Mucosa of descending colon (tissue), 3 donors: ENCODE results near the gene MEGF11. TPM values are rescaled to one million over a fixed set of nuclear protein-coding genes. Genes with fewer than 3 reads are reported as not detected.
A peak's percentile ranks its signal among the peaks of the same experiment; 100 is the strongest.

Source experiments
- ATAC-seq: fragments of 200-7000 bp; cut with Tn5 transposase; one replicate; pipeline ENCODE4 v1.9.1; 2020; ENCODE audit warnings: mild to moderate bottlenecking, moderate library complexity
- DNase-seq, 3 donors: peaks; one replicate each; pipeline ENCODE4 v3.0.0-alpha.2; 2020
- H3K36me3 ChIP-seq: fragments of 200-600 bp; one replicate; pipeline ENCODE4 v1.8.0; 2021; ENCODE audit warnings: low read depth, mild to moderate bottlenecking
- H3K4me1 ChIP-seq: fragments of 200-600 bp; one replicate; pipeline ENCODE4 v1.8.0; 2021; ENCODE audit warnings: low read depth, mild to moderate bottlenecking
- H3K4me3 ChIP-seq: fragments of 200-600 bp; one replicate; pipeline ENCODE4 v1.8.0; 2021; ENCODE audit warnings: mild to moderate bottlenecking
- H3K9me3 ChIP-seq: fragments of 200-600 bp; one replicate; pipeline ENCODE4 v1.8.0; 2021; ENCODE audit warnings: mild to moderate bottlenecking
- intact Hi-C, 2 donors: fragments of 100-400 bp; cut with DNase I in 1 of 2; cut with micrococcal nuclease in 1 of 2; formaldehyde crosslinking; loops; one replicate each; pipeline versions ENCODE4 v1.11.0 to v1.11.1; 2022; cut with DNase I, micrococcal nuclease
- total RNA-seq, 3 donors: library from RNA; stranded (reverse); fragmentation: NEBNext Ultra II Directional in 2 of 3; extraction: Animal tissue kit (Norgen Biotek cat#: 25700) in 2 of 3; gene quantifications; one replicate each; pipeline versions ENCODE4 v1.2.1 to v1.2.4, GENCODE V29; 2021 to 2023
- TF ChIP-seq, protein P1 (sequence below): fragments of 200-600 bp; IDR thresholded peaks from one replicate; pipeline ENCODE4 v1.8.0; 2022; ENCODE audit warnings: antibody characterized with exemption, mild to moderate bottlenecking
- donor health status: DM: no; HTN: no; CAD: no; lungs with moderate emphysema.
- donor health status: DM: no; HTN: no; CAD: no.
- donor health status: DM: no; HTN: yes; CAD: no.

MEGF11 gene
- total RNA-seq, 3 donors from 2014 or later: 0.12 to 0.29 (median 0.19) TPM

DNA sequence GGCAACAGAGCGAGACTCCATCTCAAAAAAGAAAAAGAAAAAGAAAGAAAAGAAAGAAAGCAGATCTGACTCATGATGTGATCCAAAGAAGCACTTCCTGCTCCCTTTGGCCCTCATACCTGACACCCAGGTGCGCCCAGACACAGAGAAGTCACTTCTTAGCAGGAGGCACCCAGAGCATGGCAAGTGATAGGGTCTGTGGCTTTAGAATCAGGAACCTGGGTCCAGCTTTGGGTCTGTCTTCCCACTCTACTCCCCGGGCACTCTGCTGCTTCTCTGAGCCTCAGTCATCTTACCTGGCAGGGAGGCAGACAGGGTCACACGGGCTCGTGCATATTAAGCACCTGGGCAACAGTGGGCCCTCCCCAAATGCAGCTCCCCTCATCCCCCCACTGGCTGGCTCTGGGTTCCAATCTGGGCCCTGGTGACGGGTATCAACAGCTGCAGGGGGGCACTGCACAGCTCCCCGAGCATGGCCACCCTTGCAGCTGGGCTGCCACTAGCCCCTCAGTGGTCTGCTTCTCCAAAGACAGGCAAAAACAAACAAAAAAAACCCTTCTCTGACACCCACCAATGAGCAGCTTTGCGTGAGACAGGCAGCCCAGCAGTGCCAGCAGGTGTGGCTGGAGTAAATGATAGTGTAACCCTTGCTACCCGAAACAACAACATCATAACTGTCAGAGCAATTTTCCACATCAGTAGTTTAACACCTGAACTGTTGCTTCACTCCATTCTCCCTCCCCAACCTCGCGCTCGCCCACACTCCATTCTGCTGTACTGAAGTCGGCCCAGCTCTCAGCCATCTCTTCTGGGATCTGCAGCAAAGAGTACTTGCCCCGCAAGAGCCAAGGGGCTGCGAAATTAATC lies 99.8 kb downstream of the MEGF11 start:
- no peaks in the 10 kb centered on the region for H3K9me3 ChIP-seq
- TF ChIP-seq, protein P1, sequence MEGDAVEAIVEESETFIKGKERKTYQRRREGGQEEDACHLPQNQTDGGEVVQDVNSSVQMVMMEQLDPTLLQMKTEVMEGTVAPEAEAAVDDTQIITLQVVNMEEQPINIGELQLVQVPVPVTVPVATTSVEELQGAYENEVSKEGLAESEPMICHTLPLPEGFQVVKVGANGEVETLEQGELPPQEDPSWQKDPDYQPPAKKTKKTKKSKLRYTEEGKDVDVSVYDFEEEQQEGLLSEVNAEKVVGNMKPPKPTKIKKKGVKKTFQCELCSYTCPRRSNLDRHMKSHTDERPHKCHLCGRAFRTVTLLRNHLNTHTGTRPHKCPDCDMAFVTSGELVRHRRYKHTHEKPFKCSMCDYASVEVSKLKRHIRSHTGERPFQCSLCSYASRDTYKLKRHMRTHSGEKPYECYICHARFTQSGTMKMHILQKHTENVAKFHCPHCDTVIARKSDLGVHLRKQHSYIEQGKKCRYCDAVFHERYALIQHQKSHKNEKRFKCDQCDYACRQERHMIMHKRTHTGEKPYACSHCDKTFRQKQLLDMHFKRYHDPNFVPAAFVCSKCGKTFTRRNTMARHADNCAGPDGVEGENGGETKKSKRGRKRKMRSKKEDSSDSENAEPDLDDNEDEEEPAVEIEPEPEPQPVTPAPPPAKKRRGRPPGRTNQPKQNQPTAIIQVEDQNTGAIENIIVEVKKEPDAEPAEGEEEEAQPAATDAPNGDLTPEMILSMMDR: no peak
- ATAC-seq (no peak), DNase-seq (no peak)
- intact Hi-C loops: no loop called here
- H3K36me3 ChIP-seq: no peaks in the 10 kb centered on the region
- H3K4me1 ChIP-seq: no peaks in the 10 kb centered on the region
- H3K4me3 ChIP-seq: no peak overlapping the region

GRCh38 chr15:66152650-66153049 lies 100.9 kb downstream of the MEGF11 start:
- TF ChIP-seq, protein P1: no peak
- no peaks in the 10 kb centered on the region for H3K36me3 ChIP-seq
- no peak overlapping the region for H3K4me3 ChIP-seq
- ATAC-seq: no peak
- H3K4me1 ChIP-seq: no peaks in the 10 kb centered on the region
- intact Hi-C loops: no loop called here
- no peak for DNase-seq
- no peaks in the 10 kb centered on the region for H3K9me3 ChIP-seq

DNA sequence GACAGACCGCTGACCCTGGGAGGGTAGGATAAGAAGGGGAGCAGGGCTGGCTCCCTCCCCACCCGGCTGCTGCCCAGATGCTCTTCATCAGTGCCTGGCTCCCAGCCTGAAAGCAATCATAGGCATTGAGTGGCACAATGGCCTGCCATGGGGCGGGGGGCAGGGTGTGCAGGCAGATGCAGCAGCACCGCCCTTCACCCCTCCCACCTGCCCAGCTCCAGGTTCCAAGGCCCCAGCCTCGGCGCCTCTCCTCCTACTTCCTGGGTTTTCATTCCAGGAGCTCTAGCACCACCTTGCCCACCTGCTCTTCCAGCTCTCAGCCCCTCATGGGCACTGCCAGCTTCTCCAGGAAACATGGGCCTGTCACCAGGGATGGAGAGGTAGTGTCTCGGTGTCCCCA lies 101.7 kb downstream of the MEGF11 start:
- TF ChIP-seq, protein P1: no peak
- peak in 2 of 3 donors; percentile 42 to 45 for DNase-seq
- peak; percentile 24 for ATAC-seq

DNA sequence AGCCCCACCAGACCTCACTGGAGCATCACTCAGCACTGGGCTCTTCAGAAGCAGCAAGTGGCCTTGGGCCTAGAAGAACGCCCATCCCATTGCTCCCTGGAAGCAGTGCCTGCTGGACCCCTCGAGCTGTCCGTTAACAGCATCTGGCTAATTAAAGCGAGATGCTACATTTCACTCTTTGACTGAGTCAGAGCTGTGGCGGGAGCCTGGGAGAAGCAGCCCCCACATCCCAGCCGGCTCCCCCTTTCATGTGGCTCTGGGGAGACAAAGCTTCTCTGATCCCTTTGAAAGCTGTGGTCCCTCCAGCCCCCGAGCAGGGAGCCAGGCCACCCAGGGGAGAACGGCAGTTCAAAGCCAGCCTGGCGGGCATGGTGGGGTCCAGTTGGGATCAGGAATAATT lies 103.7 kb downstream of the MEGF11 start:
- DNase-seq (no peak), ATAC-seq (no peak)
- H3K4me1 ChIP-seq: no peaks in the 10 kb centered on the region
- no peaks in the 10 kb centered on the region for H3K9me3 ChIP-seq
- no peak overlapping the region for H3K4me3 ChIP-seq
- intact Hi-C loops: no loop called here
- TF ChIP-seq, protein P1: no peak
- no peaks in the 10 kb centered on the region for H3K36me3 ChIP-seq

More for the DNA sequence above, 101.7 kb downstream of the MEGF11 start:
- Histone ChIP-seq H3K36me3 (no peaks in the 10 kb centered on the region), H3K9me3 (no peaks in the 10 kb centered on the region), H3K4me1 (no peaks in the 10 kb centered on the region), H3K4me3 (no peak overlapping the region)
- intact Hi-C loops: no loop called here

- no peak for DNase-seq
- no peaks in the 10 kb centered on the region for H3K4me1 ChIP-seq
- intact Hi-C loops: no loop called here
- no peaks in the 10 kb centered on the region for H3K36me3 ChIP-seq
- TF ChIP-seq, protein P1: no peak
- ATAC-seq: no peak
- no peaks in the 10 kb centered on the region for H3K9me3 ChIP-seq
- no peak overlapping the region for H3K4me3 ChIP-seq
Measured at GRCh38 chr15:66148187-66148586, 105.4 kb downstream of the MEGF11 start.
